Left ventricle myocardium inferior (tissue), 1 donor: ENCODE data around the gene ZNF750. TPM values are rescaled to one million over a fixed set of nuclear protein-coding genes. Genes with fewer than 3 reads are reported as not detected.
A peak's percentile ranks its signal among the peaks of the same experiment; 100 is the strongest.

Experiments used
- DNase-seq: peaks from one replicate; pipeline ENCODE4 v3.0.0-alpha.2; 2020
- H3K27ac ChIP-seq: fragments of 200-600 bp; replicated peaks from 2 replicates; pipeline ENCODE4 v1.8.0; 2021
- H3K27me3 ChIP-seq: fragments of 200-600 bp; 2 replicates; pipeline ENCODE4 v1.8.0; 2021; ENCODE audit warnings: low read depth
- H3K36me3 ChIP-seq: fragments of 200-600 bp; 2 replicates; pipeline ENCODE4 v1.8.0; 2021
- H3K4me1 ChIP-seq: fragments of 200-600 bp; 2 replicates; pipeline ENCODE4 v1.8.0; 2021
- H3K4me3 ChIP-seq: fragments of 200-600 bp; 2 replicates; pipeline ENCODE4 v1.8.0; 2021; ENCODE audit warnings: mild to moderate bottlenecking, moderate library complexity
- H3K9me3 ChIP-seq: fragments of 200-600 bp; replicated peaks from 2 replicates; pipeline ENCODE4 v1.8.0; 2021
- CTCF ChIP-seq: fragments of 200-600 bp; IDR thresholded peaks from 2 replicates; pipeline ENCODE4 v1.8.0; 2021; ENCODE audit warnings: antibody characterized with exemption, mild to moderate bottlenecking, borderline replicate concordance
- intact Hi-C: fragments of 100-400 bp; cut with micrococcal nuclease; formaldehyde crosslinking; loops from one replicate; pipeline ENCODE4 v1.11.0; 2022
- total RNA-seq: library from RNA; stranded (reverse); fragmentation: NEBNext Ultra II Directional; extraction: Animal tissue kit (Norgen Biotek cat#: 25700); gene quantifications from one replicate; pipeline ENCODE4 v1.2.1, GENCODE V29; 2021
- donor health status: DM: no; HTN: yes; CAD: no; lungs with severe emphysema.

Gene ZNF750
- total RNA-seq, 1 donor from 2014 or later = not detected

GRCh38 chr17:82879241-82879640 is 39.4 kb upstream of the ZNF750 start:
- no peak overlapping the region for H3K27ac ChIP-seq
- peaks cover 5% of the 10 kb centered on the region for H3K36me3 ChIP-seq
- peak; percentile 12 for DNase-seq
- no peaks in the 10 kb centered on the region for H3K27me3 ChIP-seq
- TF ChIP-seq CTCF = no peak
- H3K4me1 ChIP-seq = peaks cover 71% of the 10 kb centered on the region
- no peaks in the 10 kb centered on the region for H3K9me3 ChIP-seq
- no peak overlapping the region for H3K4me3 ChIP-seq
- intact Hi-C loops = no loop called here

- peaks cover 63% of the 10 kb centered on the region for H3K4me1 ChIP-seq
- no peak overlapping the region for H3K4me3 ChIP-seq
- H3K27ac ChIP-seq = no peak overlapping the region
- H3K36me3 ChIP-seq = peaks cover 5% of the 10 kb centered on the region
- no peaks in the 10 kb centered on the region for H3K27me3 ChIP-seq
- DNase-seq = peak; percentile 5
- H3K9me3 ChIP-seq = no peaks in the 10 kb centered on the region
- TF ChIP-seq CTCF = no peak
- intact Hi-C loops = no loop called here
Observed at GRCh38 chr17:82878527-82878926, 38.7 kb upstream of the ZNF750 start.

GRCh38 chr17:82876602-82877379 is 37.0 kb upstream of the ZNF750 start:
- Histone ChIP-seq H3K4me1 (peaks cover 65% of the 10 kb centered on the region), H3K27me3 (no peaks in the 10 kb centered on the region), H3K4me3 (no peak overlapping the region), H3K27ac (peak overlapping the region; percentile 79), H3K9me3 (no peaks in the 10 kb centered on the region), H3K36me3 (peaks cover 11% of the 10 kb centered on the region)
- peak; percentile 67 for TF ChIP-seq CTCF
- peak; percentile 78 for DNase-seq
- intact Hi-C loops = no loop called here

GRCh38 chr17:82876149-82876548 is 36.3 kb upstream of the ZNF750 start:
- Histone ChIP-seq H3K4me3 (no peak overlapping the region), H3K36me3 (peaks cover 17% of the 10 kb centered on the region)
- intact Hi-C loops = no loop called here

GRCh38 chr17:82875407-82875856 is 35.6 kb upstream of the ZNF750 start:
- peaks cover 62% of the 10 kb centered on the region for H3K4me1 ChIP-seq
- H3K9me3 ChIP-seq = no peaks in the 10 kb centered on the region
- intact Hi-C loops = no loop called here
- no peak for DNase-seq
- H3K27me3 ChIP-seq = no peaks in the 10 kb centered on the region
- no peak for TF ChIP-seq CTCF
- H3K27ac ChIP-seq = peak overlapping the region; percentile 79
- H3K4me3 ChIP-seq = no peak overlapping the region
- peaks cover 24% of the 10 kb centered on the region for H3K36me3 ChIP-seq

More at GRCh38 chr17:82876149-82876548, 36.3 kb upstream of the ZNF750 start:
- H3K9me3 ChIP-seq = no peaks in the 10 kb centered on the region
- peaks cover 64% of the 10 kb centered on the region for H3K4me1 ChIP-seq
- TF ChIP-seq CTCF = no peak
- no peak for DNase-seq
- no peaks in the 10 kb centered on the region for H3K27me3 ChIP-seq
- H3K27ac ChIP-seq = peak overlapping the region; percentile 79
